Kasumi-1 (cell line): Measurements from ENCODE around the gene PRKG1.
"Not testable (repeated sequence)": the region's sequence is repeated elsewhere in the genome, so short reads cannot be mapped to it uniquely, and the experiment has no call there.

Experiments used
- DNase-seq, 2 experiments: peaks; one replicate each; lab custom pipeline; 2025; lab: John Stamatoyannopoulos, UW

PRKG1 gene

GRCh38 chr10:51321980-51322379, 247.7 kb downstream of the PRKG1 start:
- no peak for DNase-seq

DNA sequence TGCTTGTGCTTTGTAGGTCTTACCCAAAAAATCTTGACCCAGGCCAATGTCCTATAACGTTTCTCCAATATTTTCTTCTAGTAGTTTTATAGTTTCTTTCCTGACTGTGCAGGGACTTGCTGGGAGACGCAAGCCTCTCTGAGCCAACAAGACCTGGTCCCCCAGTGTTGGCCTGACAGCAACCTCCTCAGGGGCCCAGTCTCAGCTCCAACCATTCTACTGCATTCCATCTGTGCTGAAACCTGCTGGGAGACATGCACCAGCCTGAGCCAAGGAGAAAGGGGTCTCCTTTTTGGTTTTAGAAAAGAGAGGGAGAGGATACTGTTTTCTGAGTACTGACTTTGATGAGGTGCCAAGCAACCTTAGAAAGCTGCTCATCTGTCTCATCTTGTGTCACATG, 251.4 kb downstream of the PRKG1 start:
- DNase-seq: no peak

- DNase-seq: no peak
These were observed 251.9 kb downstream of the PRKG1 start for GRCh38 chr10:51326174-51326573.

- no peak for DNase-seq
These were observed 253.1 kb downstream of the PRKG1 start for GRCh38 chr10:51327432-51327831.

DNA sequence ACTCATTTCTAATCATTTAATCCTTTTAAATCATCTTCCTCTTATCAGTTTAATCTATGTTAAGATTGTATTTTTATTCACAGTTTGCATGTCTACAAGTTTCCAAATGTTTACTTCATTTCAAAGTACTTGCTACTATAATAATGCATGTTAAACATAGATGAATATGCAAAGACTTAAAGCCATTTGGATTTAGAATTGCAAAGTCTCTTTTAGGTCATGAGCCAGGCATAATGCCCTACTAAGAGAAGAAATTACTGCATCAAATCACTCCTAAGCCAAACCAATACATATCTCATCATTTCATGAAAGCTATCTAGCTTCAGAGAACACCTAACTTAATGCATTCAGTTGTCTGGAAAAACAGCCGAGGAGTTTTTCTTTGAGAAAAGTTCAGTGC, 266.1 kb downstream of the PRKG1 start:
- no peak for DNase-seq

- DNase-seq: no peak
These were observed 266.7 kb downstream of the PRKG1 start for GRCh38 chr10:51340845-51341610.

DNA sequence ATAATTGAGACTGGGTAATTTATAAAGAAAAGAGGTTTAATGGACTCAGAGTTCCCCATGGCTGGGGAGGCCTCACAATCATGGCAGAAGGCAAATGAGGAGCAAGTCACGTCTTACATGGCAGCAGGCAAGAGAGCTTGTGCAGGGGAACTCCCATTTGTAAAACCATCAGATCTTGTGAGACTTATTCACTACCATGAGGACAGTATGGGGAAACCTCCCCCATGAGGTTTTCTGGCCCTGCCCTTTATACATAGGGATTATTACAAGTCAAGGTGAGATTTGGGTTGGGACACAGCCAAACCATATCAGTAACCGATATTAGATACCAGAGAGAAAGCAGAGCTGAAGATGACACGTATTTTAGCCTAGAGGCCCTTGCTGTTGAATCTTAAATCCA, 267.5 kb downstream of the PRKG1 start:
- DNase-seq: not testable (repeated sequence)

- DNase-seq: no peak
These were observed 268.1 kb downstream of the PRKG1 start for GRCh38 chr10:51342381-51342780.

- no peak for DNase-seq
These were observed 269.1 kb downstream of the PRKG1 start for GRCh38 chr10:51343391-51343790.

DNA sequence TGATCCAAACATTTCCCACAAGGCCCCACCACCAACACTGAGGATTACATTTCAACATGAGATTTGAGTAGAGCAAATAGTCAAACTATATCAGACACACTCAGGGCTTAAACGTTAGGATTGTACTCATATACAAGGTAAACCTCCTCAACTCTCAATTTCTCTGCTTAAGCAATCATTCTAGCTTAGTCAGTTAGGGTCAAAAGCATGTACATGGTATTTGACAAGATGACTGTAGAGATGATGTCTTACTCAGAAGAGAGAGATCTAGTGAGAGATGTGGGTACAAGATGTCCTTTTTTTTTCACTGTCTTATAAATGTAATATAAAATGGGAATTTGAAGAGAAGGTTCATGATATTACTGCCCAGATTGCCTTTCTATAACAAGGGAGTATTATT, 270.1 kb downstream of the PRKG1 start:
- no peak for DNase-seq

GRCh38 chr10:51348622-51349021, 274.3 kb downstream of the PRKG1 start:
- no peak for DNase-seq

DNA sequence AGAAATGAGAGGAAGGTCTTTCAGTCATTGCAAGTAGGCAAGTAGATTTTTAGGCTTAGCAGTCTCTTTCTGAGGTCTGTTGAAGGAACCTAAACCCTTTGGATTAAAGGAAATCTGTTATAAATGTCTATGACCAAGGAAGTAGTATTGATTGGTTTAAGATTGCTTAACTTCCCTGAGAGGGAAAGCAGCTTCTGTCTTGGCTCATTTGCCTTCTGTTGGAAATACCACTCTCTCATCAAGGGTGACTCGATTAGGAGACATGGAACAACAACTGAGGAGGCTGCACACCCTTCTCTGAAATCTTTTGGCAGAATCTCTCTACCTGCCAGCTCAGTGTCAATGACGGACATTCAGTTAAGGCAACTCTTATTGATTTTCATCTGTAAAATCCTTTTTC, 282.9 kb downstream of the PRKG1 start:
- DNase-seq: no peak

GRCh38 chr10:51358227-51358626, 283.9 kb downstream of the PRKG1 start:
- DNase-seq: no peak

DNA sequence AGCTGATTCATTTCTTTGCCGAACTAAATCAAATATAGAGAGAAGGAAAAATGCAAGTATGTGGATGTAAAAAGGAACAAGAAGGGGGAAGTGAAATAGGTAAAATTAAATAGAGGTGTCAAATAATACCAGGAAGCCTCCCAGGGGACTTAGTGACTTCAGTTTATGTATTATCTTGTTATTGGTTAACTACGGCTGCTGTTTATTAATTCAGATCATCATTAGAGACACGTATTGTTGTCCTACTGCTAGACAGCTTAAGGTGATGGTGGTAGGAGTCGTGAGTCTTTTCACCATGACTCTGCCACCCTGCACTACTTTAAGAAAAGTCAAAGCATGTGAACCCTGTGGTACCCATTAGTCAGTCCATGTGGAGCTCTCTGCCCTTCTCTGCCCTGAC, 289.1 kb downstream of the PRKG1 start:
- no peak for DNase-seq

DNA sequence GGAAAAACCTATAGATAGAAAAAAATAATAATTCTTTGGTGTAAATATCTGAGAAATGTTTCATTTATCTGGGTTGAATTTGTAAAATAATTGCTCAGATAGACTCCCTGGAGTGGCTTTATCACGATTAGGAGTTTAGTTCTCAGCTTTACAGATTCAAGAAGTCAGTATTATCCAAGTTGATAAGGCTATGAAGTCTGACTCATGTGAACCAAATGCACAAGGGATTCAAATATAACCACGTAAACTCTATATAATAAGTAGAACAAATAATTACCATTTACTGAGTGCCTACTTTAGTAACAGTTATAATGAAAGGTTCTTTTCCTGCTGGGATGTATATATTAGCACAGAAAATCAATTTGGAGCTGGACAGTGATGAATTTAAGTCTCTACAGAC, 290.4 kb downstream of the PRKG1 start:
- no peak for DNase-seq

DNA sequence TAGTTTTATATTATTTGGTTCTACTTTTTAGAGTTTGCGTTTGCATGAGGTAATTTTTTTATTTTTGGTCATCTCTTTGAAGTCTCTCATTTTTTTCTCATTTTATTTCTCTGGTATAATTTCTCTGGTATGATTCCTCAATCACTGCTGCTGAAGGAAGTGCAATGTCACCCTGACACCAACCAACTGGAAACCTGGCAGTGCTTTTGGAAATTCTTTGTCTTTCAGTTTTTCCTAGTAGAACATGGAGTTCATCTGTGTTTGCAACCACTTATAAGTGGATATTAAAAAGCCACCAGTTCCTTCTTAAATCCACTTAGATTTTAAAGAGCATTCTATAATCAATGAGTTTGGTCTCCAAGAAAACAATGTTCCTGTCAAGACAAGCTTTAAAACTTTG, 291.8 kb downstream of the PRKG1 start:
- no peak for DNase-seq

GRCh38 chr10:51367127-51367526, 292.8 kb downstream of the PRKG1 start:
- DNase-seq: no peak

DNA sequence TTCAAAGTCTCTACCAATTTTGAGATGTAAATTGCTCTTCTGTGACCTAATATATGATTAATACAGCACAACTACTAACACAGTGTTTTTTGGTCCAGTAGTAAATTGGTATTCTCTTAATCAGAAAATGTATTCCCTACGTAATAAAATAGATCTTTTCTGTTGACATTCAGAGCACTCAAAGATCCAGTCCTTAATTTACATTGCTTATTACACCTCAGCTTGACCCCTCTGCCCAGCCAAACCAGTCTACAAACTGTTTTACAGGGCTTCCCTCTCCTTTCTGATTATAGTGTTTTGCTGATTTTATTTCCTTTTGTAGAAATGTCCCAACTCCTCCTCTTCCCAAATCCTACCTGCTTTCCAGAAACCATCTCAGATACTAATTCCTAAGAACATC, 293.4 kb downstream of the PRKG1 start:
- DNase-seq: no peak

DNA sequence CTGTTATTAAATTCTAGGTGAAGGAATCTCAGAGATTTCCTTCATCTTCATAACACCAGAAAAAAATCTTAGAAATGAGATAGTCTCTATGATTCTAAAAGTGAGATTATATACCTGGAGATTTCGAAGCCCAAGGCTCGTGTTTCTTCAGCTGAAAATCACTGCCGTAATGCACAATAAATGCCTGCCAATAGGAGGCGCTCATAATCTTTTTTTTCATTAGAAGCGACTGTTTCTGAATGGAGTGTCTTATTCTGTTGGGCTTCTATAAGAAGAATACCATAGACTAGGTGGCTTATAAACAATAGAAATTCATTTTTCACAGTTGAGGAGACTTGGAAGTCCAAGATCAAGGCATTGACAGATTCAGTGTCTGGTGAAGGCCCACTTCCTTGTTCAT, 294.7 kb downstream of the PRKG1 start:
- no peak for DNase-seq

- no peak for DNase-seq
These were observed 295.6 kb downstream of the PRKG1 start for GRCh38 chr10:51369903-51370302.

GRCh38 chr10:51371743-51372142, 297.5 kb downstream of the PRKG1 start:
- DNase-seq: no peak

DNA sequence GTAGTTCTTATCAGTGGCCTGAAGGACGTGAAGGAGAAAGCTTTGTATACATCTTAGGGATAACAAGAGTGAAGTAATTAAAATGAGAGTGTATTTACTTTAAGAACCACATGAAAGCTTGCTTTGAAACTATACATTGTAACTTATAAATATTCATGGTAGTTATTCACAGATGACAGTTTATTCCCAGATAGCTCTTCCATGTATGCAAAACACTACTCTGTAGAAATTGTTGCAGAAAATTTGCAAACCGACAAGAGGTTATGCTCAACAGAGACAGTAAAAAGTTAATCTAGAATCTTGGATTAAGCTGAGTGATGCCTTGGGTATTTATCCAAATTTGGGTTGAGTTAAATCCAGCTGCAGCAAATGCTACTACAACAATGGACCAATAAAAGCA, 301.5 kb downstream of the PRKG1 start:
- DNase-seq: no peak

DNA sequence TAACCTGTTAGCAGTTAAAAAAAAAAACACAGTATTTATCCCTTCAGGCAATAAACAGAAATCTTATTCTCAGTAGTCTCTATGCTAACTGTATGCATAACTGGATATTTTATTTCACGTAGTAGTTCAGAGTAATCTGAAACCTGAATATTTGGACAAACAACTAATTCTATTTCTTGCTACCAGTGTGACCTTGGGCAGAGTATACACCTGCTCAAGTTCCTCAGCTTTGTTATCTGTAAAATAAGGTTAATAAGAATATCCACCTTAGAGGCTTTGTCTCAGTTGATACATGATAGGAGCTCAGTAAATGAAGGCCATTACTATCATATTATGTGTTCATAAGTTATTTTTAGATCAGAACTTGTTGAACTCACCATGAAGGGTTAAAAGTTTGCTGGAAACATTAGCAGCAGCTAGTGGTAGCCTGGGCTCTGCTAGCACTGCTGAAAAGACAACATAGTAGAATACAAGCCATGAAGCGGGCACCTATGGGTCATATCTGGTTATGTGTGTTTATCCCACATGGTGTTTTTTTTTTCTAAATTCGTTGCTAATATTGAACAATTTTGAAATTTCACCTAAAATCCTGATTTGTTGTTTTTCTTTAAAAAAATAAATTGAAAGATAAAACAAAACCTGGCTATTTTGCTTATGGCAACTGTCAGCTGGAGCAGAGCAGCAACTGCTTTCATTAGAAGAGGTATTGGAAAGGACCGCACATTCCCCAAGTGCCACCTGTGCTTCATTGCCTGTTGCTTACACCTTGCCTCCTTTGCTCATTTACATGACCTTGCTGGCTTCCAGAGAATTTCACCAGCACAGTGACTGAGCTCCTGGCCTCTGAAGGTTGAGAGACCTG, 303.0 kb downstream of the PRKG1 start:
- DNase-seq: no peak
